ENCODE data around the gene UQCR10. TPM values are rescaled to one million over a fixed set of nuclear protein-coding genes. Genes with fewer than 3 reads are reported as not detected.

Gene UQCR10
- polyA plus RNA-seq (ENCODE audit: insufficient read length) = 127 TPM
- long read RNA-seq, donor 1, transcript UQCR10-201 (2 exons, 916 nt) = major isoform, 391 of 445 reads
- long read RNA-seq, donor 1, transcript UQCR10-202 (2 exons, 584 nt) = minor isoform, 45 of 445 reads
- long read RNA-seq, donor 1, partial matches to known transcripts = 0 of 445 reads
- long read RNA-seq, donor 1, other reads (novel, unspliced or antisense) = 9 of 445 reads
- long read RNA-seq, donor 2, transcript UQCR10-201 (2 exons, 916 nt) = major isoform, 288 of 324 reads
- long read RNA-seq, donor 2, transcript UQCR10-202 (2 exons, 584 nt) = minor isoform, 31 of 324 reads
- long read RNA-seq, donor 2, partial matches to known transcripts = 0 of 324 reads
- long read RNA-seq, donor 2, other reads (novel, unspliced or antisense) = 5 of 324 reads
- long read RNA-seq, donor 3, transcript UQCR10-201 (2 exons, 916 nt) = major isoform, 223 of 242 reads
- long read RNA-seq, donor 3, transcript UQCR10-202 (2 exons, 584 nt) = minor isoform, 14 of 242 reads
- long read RNA-seq, donor 3, partial matches to known transcripts = 0 of 242 reads
- long read RNA-seq, donor 3, other reads (novel, unspliced or antisense) = 5 of 242 reads
- long read RNA-seq, donor 4, transcript UQCR10-202 (2 exons, 584 nt) = minor isoform, 8 of 123 reads
- long read RNA-seq, donor 4, transcript UQCR10-201 (2 exons, 916 nt) = major isoform, 93 of 123 reads
- long read RNA-seq, donor 4, partial matches to known transcripts = 22 of 123 reads
- long read RNA-seq, donor 4, other reads (novel, unspliced or antisense) = 0 of 123 reads
- long read RNA-seq, donor 5, transcript UQCR10-202 (2 exons, 584 nt) = minor isoform, 64 of 720 reads
- long read RNA-seq, donor 5, transcript UQCR10-201 (2 exons, 916 nt) = major isoform, 636 of 720 reads
- long read RNA-seq, donor 5, partial matches to known transcripts = 7 of 720 reads
- long read RNA-seq, donor 5, other reads (novel, unspliced or antisense) = 13 of 720 reads
- long read RNA-seq, donor 6, transcript UQCR10-201 (2 exons, 916 nt) = major isoform, 342 of 414 reads
- long read RNA-seq, donor 6, transcript UQCR10-202 (2 exons, 584 nt) = minor isoform, 40 of 414 reads
- long read RNA-seq, donor 6, partial matches to known transcripts = 18 of 414 reads
- long read RNA-seq, donor 6, other reads (novel, unspliced or antisense) = 14 of 414 reads
- long read RNA-seq, donor 7, transcript UQCR10-201 (2 exons, 916 nt) = major isoform, 410 of 541 reads
- long read RNA-seq, donor 7, transcript UQCR10-202 (2 exons, 584 nt) = minor isoform, 88 of 541 reads
- long read RNA-seq, donor 7, partial matches to known transcripts = 29 of 541 reads
- long read RNA-seq, donor 7, other reads (novel, unspliced or antisense) = 14 of 541 reads
- long read RNA-seq, donor 8, transcript UQCR10-202 (2 exons, 584 nt) = minor isoform, 18 of 137 reads
- long read RNA-seq, donor 8, transcript UQCR10-201 (2 exons, 916 nt) = major isoform, 119 of 137 reads
- long read RNA-seq, donor 8, partial matches to known transcripts = 0 of 137 reads
- long read RNA-seq, donor 8, other reads (novel, unspliced or antisense) = 0 of 137 reads

- DNase-seq = peak; percentile 89
Observed at GRCh38 chr22:29767171-29768051, at the start of gene UQCR10. TSS of gene UQCR10 (plus strand) at chr22:29767369. CDS start at chr22:29767399, 30 bp downstream.

- DNase-seq = no peak
Observed at GRCh38 chr22:29717789-29718188, 49.4 kb upstream of the UQCR10 start.

GRCh38 chr22:29718949-29719898 lies 47.9 kb upstream of the UQCR10 start:
- DNase-seq = no peak

- DNase-seq = no peak
Observed at GRCh38 chr22:29719899-29720645, 47.1 kb upstream of the UQCR10 start, which contains the start of gene CABP7. TSS of gene CABP7 (plus strand) at chr22:29720003. CDS start at chr22:29720425, 422 bp downstream.

DNA sequence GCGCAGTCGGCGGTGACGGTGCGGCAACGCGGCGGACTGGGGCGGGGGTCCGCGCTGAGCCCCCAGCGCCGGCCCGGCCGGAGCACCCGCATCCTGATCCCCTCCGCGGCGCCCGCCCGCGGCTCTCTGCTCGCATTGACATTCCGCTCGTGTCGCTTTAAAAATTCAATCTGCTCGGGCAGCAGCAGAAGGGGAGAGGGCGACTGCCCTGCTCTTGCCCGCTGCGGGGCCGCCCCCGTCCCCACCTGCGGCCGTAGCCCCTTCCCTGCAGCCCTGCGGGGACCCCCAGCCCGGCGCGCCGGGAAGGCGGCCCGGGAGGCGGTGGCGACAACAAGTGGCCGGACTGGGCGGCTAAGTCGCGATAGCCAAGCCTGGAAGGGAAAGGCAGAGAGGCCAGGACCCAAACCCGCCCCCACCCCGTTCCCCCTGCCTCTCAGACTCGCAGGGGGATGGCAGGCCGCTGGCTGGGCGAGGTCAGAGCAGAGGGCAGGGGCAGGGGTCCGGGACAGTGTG lies 46.3 kb upstream of the UQCR10 start:
- no peak for DNase-seq

- DNase-seq = no peak
Observed at GRCh38 chr22:29722151-29722550, 45.0 kb upstream of the UQCR10 start.

DNA sequence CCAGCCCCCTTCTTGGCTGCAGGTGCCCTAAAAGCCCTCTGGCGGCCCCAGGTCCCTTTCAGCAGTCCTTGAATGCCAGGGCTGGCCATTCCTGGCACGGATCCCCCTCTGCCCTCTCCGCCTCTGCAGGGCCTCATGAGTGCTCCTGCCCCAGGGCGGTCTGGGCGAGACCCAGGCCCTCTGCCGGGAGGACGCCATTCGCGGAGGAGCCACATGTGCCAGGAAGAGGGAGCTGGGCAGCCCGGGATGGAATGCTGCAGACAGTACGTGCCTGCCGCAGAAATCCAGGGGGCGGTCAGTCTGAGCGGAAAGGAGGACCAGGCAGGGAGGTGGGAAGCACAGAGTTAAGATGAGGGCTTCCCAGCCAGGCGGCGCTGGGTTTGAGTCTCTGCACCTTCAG lies 44.6 kb upstream of the UQCR10 start:
- DNase-seq = no peak

- no peak for DNase-seq
Observed at GRCh38 chr22:29723766-29724165, 43.4 kb upstream of the UQCR10 start.

DNA sequence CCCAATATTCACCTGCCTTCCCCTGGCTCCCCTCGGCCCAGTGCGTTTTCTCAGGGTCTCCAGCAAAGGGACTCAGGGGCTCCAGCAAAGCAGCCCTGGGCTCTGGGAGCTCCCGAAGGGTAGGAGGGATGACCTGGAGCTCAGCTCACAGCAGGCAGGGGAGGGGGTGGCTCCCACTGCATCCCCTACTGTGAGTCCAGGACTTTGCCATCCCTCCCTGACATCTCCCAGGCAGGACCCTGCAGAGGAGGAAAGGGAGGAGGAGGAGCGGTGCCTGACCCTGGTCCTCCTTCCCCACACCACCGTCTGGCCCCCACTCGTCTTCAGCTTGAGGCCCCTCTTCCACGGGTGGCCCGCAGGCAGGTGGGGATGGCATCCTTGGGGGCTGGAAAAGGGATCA lies 42.3 kb upstream of the UQCR10 start:
- DNase-seq = no peak

DNA sequence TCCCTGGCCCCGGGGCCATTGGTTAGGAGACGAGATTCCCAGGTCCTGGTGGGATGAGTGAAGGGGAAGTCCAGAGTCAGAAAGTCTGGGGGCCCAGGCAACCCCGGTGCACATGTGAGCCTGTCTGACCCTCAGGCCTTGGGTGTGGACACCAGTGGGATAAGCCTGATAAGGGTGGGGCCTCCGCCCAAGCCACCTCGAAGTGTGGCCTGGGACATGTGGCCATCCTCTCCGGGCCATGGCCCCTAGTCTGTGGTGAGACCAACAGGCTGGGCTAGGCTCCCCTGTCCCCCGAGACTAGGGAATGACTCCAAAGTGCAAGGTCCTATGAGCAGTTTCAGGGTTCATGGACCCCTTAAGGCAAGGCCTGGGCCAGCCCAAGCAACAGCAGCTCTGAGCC lies 41.1 kb upstream of the UQCR10 start:
- no peak for DNase-seq

DNA sequence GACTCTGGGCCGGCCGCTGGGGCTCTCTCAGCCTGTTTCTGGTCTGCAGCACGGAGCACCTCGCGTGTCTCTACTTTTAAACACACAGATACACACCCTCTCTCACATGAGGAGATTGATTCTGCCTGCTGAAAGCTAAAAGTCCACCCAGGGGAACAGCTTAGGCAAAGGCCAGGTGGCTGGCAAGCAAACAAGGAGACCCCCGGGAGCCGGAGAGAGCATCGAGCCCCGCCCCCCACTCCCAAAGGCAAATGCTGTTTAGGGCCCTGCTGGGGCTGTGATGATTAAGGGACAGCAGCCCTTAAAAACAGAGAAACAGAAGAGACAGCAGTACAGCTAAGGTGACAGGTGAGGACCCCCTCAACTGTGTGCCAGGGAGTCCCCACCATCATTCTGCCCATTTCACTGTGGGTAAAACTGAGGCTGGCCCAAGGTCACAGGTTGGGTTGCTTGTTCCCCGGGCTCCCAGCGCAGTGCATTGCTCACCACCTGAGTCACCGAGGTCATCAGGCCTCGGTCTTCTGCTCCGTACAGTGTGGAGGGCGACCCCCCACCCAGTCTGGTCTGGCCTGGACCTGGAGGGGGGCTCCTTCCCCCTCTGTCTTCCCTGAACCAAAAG lies 40.5 kb upstream of the UQCR10 start:
- DNase-seq = no peak

- DNase-seq = peak; percentile 57
Observed at GRCh38 chr22:29727131-29727523, 40.0 kb upstream of the UQCR10 start.

DNA sequence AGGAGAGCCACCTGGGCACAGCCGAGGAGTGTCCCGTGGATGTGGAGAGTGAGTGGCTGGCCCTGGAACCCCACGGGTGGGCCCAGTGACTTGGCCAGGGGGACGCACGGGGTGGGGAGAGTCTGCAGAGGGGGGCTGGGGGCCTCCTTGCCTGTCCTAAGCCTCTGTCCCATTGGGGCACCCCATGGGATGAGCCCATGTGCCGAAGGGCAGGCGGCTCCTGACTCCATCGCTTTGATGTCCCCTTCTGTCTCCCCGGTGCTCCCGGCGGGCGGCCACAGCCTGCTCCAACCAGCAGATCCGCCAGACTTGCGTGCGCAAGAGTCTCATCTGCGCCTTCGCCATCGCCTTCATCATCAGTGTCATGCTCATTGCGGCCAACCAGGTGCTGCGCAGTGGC lies 38.0 kb upstream of the UQCR10 start:
- no peak for DNase-seq

DNA sequence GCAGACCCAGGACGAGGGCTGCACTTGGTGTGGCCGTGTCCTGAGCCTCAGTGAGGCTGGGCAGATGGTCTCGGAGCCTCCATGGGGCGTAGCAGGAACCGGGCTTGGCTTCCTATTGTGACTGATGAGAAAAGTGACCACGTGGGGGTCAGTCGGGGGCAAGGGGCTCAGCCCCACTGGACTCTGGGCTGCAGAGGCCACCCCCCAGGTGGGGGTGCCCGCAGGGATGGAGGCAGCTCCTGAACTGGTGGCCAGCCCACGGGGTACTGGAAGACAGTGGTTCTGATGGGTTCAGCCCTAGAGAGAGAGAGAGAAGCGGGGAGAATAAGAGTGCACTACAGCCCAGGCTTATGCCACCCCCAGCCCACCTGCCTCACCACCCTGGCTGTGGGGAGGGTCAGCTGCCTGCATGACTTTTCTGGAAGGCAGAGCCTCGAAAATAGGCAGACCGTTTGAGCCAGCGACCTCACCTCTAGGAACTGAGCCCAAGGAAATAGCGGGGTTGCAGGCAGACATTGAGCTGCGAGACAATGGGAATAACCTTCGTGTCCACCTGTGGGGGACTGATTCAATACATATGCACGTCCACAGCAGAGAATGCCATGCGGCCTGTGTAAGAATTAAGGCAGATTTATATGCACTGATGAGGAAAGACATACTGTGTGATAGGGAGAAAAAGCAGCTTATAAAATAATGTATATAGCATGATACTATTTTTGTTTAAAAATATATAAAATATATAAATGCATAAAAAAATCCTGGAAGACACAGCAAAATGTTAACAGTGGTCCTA lies 35.9 kb upstream of the UQCR10 start:
- no peak for DNase-seq

DNA sequence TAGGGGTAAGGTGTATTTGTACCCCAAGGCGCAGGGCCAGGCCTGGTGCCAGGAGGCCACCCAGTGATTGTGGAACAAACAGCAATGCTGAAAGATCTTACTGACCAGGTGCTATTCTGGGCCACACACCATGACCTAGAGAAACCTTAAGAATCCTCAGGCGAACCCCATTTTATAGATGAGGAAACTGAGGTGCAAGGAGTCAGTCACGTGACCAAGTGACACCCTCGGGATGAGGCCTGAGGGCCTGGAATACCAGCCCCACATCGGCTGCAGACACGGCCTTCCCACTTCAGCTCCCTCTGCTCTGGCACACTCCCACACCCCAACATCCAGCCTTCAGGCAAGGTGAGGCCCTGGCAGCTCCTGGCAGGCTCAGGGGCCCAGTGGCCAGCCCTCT lies 34.3 kb upstream of the UQCR10 start:
- DNase-seq = no peak

DNA sequence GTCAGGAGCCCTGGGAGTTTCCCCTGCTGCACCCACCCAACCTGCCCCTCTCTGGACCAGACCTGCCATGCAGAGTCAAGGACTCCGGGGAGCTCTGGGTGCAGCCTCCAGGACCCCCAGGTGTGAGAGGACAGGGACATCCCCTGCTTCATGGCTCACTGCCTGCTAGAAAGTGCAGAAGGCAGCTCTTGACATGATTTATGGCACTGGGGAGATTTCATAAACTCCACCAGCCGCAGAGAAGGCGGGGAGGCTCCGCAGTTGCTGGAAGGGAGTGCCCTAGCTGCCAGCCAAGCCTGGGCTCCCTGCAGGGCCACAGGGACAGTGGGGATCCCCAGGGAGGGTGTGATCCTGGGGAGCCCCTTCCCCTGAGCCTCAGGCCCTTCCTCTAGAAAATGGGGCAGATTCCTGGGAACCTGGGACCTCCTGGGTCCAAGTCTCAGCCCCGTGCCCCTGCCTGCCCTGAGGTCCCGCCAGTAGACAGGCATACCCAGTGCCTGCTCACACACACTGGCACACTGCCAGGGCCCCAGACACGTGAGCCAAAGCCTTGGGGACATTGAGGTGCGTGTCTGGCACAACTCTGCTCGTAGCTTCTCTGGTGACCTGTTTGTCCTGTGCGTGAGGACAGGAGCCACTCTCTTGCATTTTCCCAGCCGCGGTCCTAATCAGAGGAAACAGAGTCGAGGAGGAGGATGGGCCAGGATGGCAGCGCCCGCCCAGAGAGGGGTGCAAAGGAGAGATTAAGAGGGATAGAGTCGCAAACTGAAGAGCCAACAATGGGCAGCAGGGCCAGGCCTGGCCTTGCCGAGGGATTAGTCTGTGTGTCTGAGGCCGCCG lies 33.6 kb upstream of the UQCR10 start:
- DNase-seq = peak; percentile 66
